HEK293 (cell line): ENCODE results near the gene SNAPC4.

ENCODE experiments used
- CTCF ChIA-PET: fragments of 350-600 bp; formaldehyde crosslinking; extraction: SDS; loops from one replicate; lab custom pipeline; 2021; ENCODE audit warnings: antibody characterized with exemption; lab: Yijun Ruan, JAX
- POLR2A ChIA-PET: fragments of 300-600 bp; formaldehyde crosslinking; extraction: SDS; loops from one replicate; lab custom pipeline; 2020; ENCODE audit warnings: antibody characterized with exemption, inconsistent platforms; lab: Yijun Ruan, JAX
- H3K27ac ChIP-seq: fragments of 200-500 bp; sonication (Bioruptor generic); 2 replicates; pipeline ENCODE4 v1.5.1; 2014; ENCODE audit warnings: low read depth, low read length, control low read depth, inconsistent platforms; ENCODE audit errors: extremely low read depth
- H3K36me3 ChIP-seq, 2 experiments: fragments of 200-500 bp in 1 of 2; sonication (Bioruptor generic) in 1 of 2; 1 replicate in 1 of 2; 2 replicates in 1 of 2; pipeline ENCODE4 v1.5.1; 2014 to 2017; ENCODE audit warnings: inconsistent platforms in 2 of 2, low read length in 2 of 2; ENCODE audit not compliant: control insufficient read depth in 2 of 2, insufficient read depth in 1 of 2
- H3K4me1 ChIP-seq: fragments of 200-500 bp; sonication (Bioruptor generic); 2 replicates; pipeline ENCODE4 v1.5.1; 2014; ENCODE audit warnings: mild to moderate bottlenecking, low read length, inconsistent platforms; ENCODE audit not compliant: control insufficient read depth, insufficient read depth
- H3K4me3 ChIP-seq: 2 replicates; pipeline ENCODE4 v1.5.1; 2011; ENCODE audit warnings: low read depth, mild to moderate bottlenecking, control low read depth, low read length, moderate library complexity
- H3K9me3 ChIP-seq: fragments of 200-500 bp; sonication (Bioruptor generic); 2 replicates; pipeline ENCODE4 v1.5.1; 2014; ENCODE audit warnings: low read depth, low read length, inconsistent platforms; ENCODE audit not compliant: control insufficient read depth, insufficient read depth
- ELK4 ChIP-seq: IDR thresholded peaks from 2 replicates; pipeline ENCODE4 v1.6.1; 2011; ENCODE audit warnings: mild to moderate bottlenecking, low read depth, low read length, borderline replicate concordance
- GLIS2 ChIP-seq: fragments of 450-650 bp; formaldehyde crosslinking; IDR thresholded peaks from 2 replicates; pipeline ENCODE4 v1.5.1; 2016; ENCODE audit warnings: missing biosample characterization, missing genetic modification characterization
- HOXC10 ChIP-seq: sonication (generic); formaldehyde crosslinking; IDR thresholded peaks from 2 replicates; pipeline ENCODE4 v1.8.1; 2023; ENCODE audit warnings: mild to moderate bottlenecking, missing genetic modification reagents
- KLF10 ChIP-seq: fragments of 450-650 bp; IDR thresholded peaks from 2 replicates; pipeline ENCODE4 v1.5.1; 2018; ENCODE audit warnings: missing biosample characterization, mild to moderate bottlenecking, missing genetic modification characterization
- KLF8 ChIP-seq: fragments of 450-650 bp; formaldehyde crosslinking; IDR thresholded peaks from 2 replicates; pipeline ENCODE4 v1.5.1; 2016; ENCODE audit warnings: missing biosample characterization, missing genetic modification characterization
- MYNN ChIP-seq: fragments of 450-650 bp; formaldehyde crosslinking; IDR thresholded peaks from 2 replicates; pipeline ENCODE4 v1.5.1; 2016; ENCODE audit warnings: missing biosample characterization, missing genetic modification characterization, borderline replicate concordance
- OVOL3 ChIP-seq: fragments of 450-650 bp; formaldehyde crosslinking; IDR thresholded peaks from 2 replicates; pipeline ENCODE4 v1.5.1; 2016; ENCODE audit warnings: missing biosample characterization, missing genetic modification characterization
- PBX3 ChIP-seq: sonication (generic); formaldehyde crosslinking; IDR thresholded peaks from 2 replicates; pipeline ENCODE4 v1.8.1; 2022; ENCODE audit warnings: mild to moderate bottlenecking, moderate library complexity, missing genetic modification reagents
- ZBTB21 ChIP-seq: fragments of 450-650 bp; formaldehyde crosslinking; IDR thresholded peaks from 2 replicates; pipeline ENCODE4 v1.5.1; 2017; ENCODE audit warnings: missing biosample characterization, missing genetic modification characterization
- ZBTB44 ChIP-seq: fragments of 450-650 bp; IDR thresholded peaks from 2 replicates; pipeline ENCODE4 v1.5.1; 2018; ENCODE audit warnings: missing biosample characterization, mild to moderate bottlenecking, missing genetic modification characterization
- ZEB2 ChIP-seq: fragments of 450-650 bp; formaldehyde crosslinking; IDR thresholded peaks from 2 replicates; pipeline ENCODE4 v1.5.1; 2016; ENCODE audit warnings: missing biosample characterization, missing genetic modification characterization
- ZNF138 ChIP-seq: fragments of 450-650 bp; formaldehyde crosslinking; IDR thresholded peaks from 2 replicates; pipeline ENCODE4 v1.5.1; 2016; ENCODE audit warnings: missing biosample characterization, missing genetic modification characterization, borderline replicate concordance
- ZNF202 ChIP-seq: fragments of 450-650 bp; formaldehyde crosslinking; IDR thresholded peaks from 2 replicates; pipeline ENCODE4 v1.5.1; 2016; ENCODE audit warnings: missing biosample characterization, missing genetic modification characterization, borderline replicate concordance
- ZNF274 ChIP-seq, 2 experiments: fragments of 200-500 bp in 1 of 2; fragments of 450-650 bp in 1 of 2; sonication (Bioruptor generic) in 1 of 2; formaldehyde crosslinking in 1 of 2; IDR thresholded peaks; 2 replicates each; pipeline versions ENCODE4 v1.5.1 to v1.6.1; 2014 to 2016; ENCODE audit warnings: borderline replicate concordance in 1 of 2, inconsistent platforms in 1 of 2, low read length in 1 of 2, missing biosample characterization in 1 of 2, missing genetic modification characterization in 1 of 2
- ZNF341 ChIP-seq: fragments of 450-650 bp; formaldehyde crosslinking; IDR thresholded peaks from 2 replicates; pipeline ENCODE4; 2016; ENCODE audit warnings: low read depth, missing biosample characterization, missing genetic modification characterization
- ZNF362 ChIP-seq: fragments of 450-650 bp; formaldehyde crosslinking; IDR thresholded peaks from 2 replicates; pipeline ENCODE4 v1.5.1; 2016; ENCODE audit warnings: missing biosample characterization, missing genetic modification characterization
- ZNF391 ChIP-seq: fragments of 450-650 bp; formaldehyde crosslinking; IDR thresholded peaks from 2 replicates; pipeline ENCODE4 v1.5.1; 2016; ENCODE audit warnings: low read depth, missing biosample characterization, missing genetic modification characterization, borderline replicate concordance
- ZNF449 ChIP-seq: fragments of 450-650 bp; formaldehyde crosslinking; IDR thresholded peaks from 2 replicates; pipeline ENCODE4 v1.5.1; 2017; ENCODE audit warnings: missing biosample characterization, mild to moderate bottlenecking, missing genetic modification characterization, moderate library complexity
- ZNF544 ChIP-seq: fragments of 450-650 bp; formaldehyde crosslinking; IDR thresholded peaks from 2 replicates; pipeline ENCODE4 v1.5.0; 2017; ENCODE audit warnings: missing biosample characterization, missing genetic modification characterization
- ZNF549 ChIP-seq: fragments of 450-650 bp; IDR thresholded peaks from 2 replicates; pipeline ENCODE4 v1.5.1; 2018; ENCODE audit warnings: missing biosample characterization, missing genetic modification characterization, mild to moderate bottlenecking, inconsistent platforms, moderate library complexity
- ZNF560 ChIP-seq: fragments of 450-650 bp; formaldehyde crosslinking; IDR thresholded peaks from 2 replicates; pipeline ENCODE4 v1.5.1; 2017; ENCODE audit warnings: missing biosample characterization, missing genetic modification characterization, borderline replicate concordance
- ZNF580 ChIP-seq: fragments of 450-650 bp; formaldehyde crosslinking; IDR thresholded peaks from 2 replicates; pipeline ENCODE4 v1.5.1; 2016; ENCODE audit warnings: missing biosample characterization, missing genetic modification characterization
- ZNF645 ChIP-seq: fragments of 450-650 bp; formaldehyde crosslinking; IDR thresholded peaks from 2 replicates; pipeline ENCODE4; 2016; ENCODE audit warnings: missing biosample characterization, missing genetic modification characterization
- ZNF791 ChIP-seq: fragments of 450-650 bp; formaldehyde crosslinking; IDR thresholded peaks from 2 replicates; pipeline ENCODE4 v1.5.1; 2016; ENCODE audit warnings: missing biosample characterization, missing genetic modification characterization
- ZNF837 ChIP-seq: fragments of 450-650 bp; formaldehyde crosslinking; IDR thresholded peaks from 2 replicates; pipeline ENCODE4 v1.5.1; 2016; ENCODE audit warnings: missing biosample characterization, missing genetic modification characterization
- ZSCAN23 ChIP-seq: fragments of 450-650 bp; formaldehyde crosslinking; IDR thresholded peaks from 2 replicates; pipeline ENCODE4 v1.5.1; 2016; ENCODE audit warnings: missing biosample characterization, missing genetic modification characterization

SNAPC4 gene

GRCh38 chr9:136397643-136398042 lies 2.3 kb downstream of the SNAPC4 start:
- TF ChIP-seq MYNN (no peak), ZEB2 (tag by site-specific recombination) (no peak), ZNF549 (no peak), ZNF202 (no peak), ZBTB21 (tag by site-specific recombination) (no peak), ZNF341 (tag by site-specific recombination) (no peak), ZSCAN23 (no peak), ZNF362 (tag by site-specific recombination) (no peak), KLF8 (tag by site-specific recombination) (no peak)
- TF ChIP-seq, all 188 proteins: peak for 0
- POLR2A ChIA-PET: interaction anchor here (0.7 to 3.4 kb wide), 6 partner anchors 9 to 37 kb away, joined by 3 to 10 read pairs (median 6); partner anchors contain the start of gene DNLZ
- H3K36me3 ChIP-seq: peaks cover 10 to 78% of the 10 kb centered on the region in 2 experiments
- CTCF ChIA-PET: interaction anchor here (1.3 to 3.3 kb wide), 3 partner anchors 10 to 77 kb away, joined by 3 to 13 read pairs (median 4); no protein-coding TSS in a partner anchor
- no peaks in the 10 kb centered on the region for H3K4me1 ChIP-seq
- H3K4me3 ChIP-seq: no peak overlapping the region
- H3K9me3 ChIP-seq: no peaks in the 10 kb centered on the region
- H3K27ac ChIP-seq: no peak overlapping the region

GRCh38 chr9:136396219-136396515 lies 3.8 kb downstream of the SNAPC4 start:
- H3K4me3 ChIP-seq: no peak overlapping the region
- ChIA-PET POLR2A (interaction anchor here (1.1 to 3.4 kb wide), 5 partner anchors 9 to 33 kb away, joined by 3 to 10 read pairs (median 7); partner anchors contain the start of genes DNLZ, ENTR1 and PMPCA), CTCF (interaction anchor here (0.7 to 3.3 kb wide), 5 partner anchors 19 to 323 kb away, joined by 3 to 13 read pairs (median 4); partner anchors contain the start of gene DNLZ)
- H3K9me3 ChIP-seq: no peaks in the 10 kb centered on the region
- peaks cover 10 to 79% of the 10 kb centered on the region in 2 experiments for H3K36me3 ChIP-seq
- no peak overlapping the region for H3K27ac ChIP-seq
- TF ChIP-seq HOXC10 (CRISPR knock-in tag): no peak
- TF ChIP-seq GLIS2 (tag by site-specific recombination): no peak
- TF ChIP-seq ZNF274 (IDR thresholded peaks at IDR 0.05; ENCODE audit: low read length): no peak
- TF ChIP-seq ZNF274 (tag by site-specific recombination; IDR thresholded peaks at IDR 0.05; ENCODE audit: borderline replicate concordance): no peak
- no peak for TF ChIP-seq ZNF391 (tag by site-specific recombination)
- TF ChIP-seq ZNF837 (tag by site-specific recombination): no peak
- TF ChIP-seq ZNF791: no peak
- TF ChIP-seq ZNF645 (tag by site-specific recombination): no peak
- TF ChIP-seq ZNF560: no peak
- no peak for TF ChIP-seq PBX3 (CRISPR knock-in tag)
- no peak for TF ChIP-seq ZNF580
- no peak for TF ChIP-seq OVOL3 (tag by site-specific recombination)
- no peak for TF ChIP-seq ZSCAN23
- no peak for TF ChIP-seq ZBTB44 (tag by site-specific recombination)
- TF ChIP-seq ZNF138: no peak
- TF ChIP-seq ELK4: no peak
- no peak for TF ChIP-seq ZNF449 (tag by site-specific recombination)
- TF ChIP-seq ZNF544 (tag by site-specific recombination): no peak
- TF ChIP-seq KLF10: no peak
- H3K4me1 ChIP-seq: no peaks in the 10 kb centered on the region
